ENCODE results near the gene NEK7.

The NEK7 gene

GRCh38 chr1:198333744-198334143 is 176.9 kb downstream of the NEK7 start:
- H3K4me3 ChIP-seq (ENCODE audit: low read length), result no peak overlapping the region
- TF ChIP-seq CTCF (conservative IDR thresholded peaks at IDR 0.05; ENCODE audit: low read depth, low read length), result no peak
- DNase-seq (ENCODE audit: low read depth), result no peak

- no peak for DNase-seq (ENCODE audit: low read depth)
- H3K4me3 ChIP-seq (ENCODE audit: low read length), result no peak overlapping the region
- TF ChIP-seq CTCF (conservative IDR thresholded peaks at IDR 0.05; ENCODE audit: low read depth, low read length), result no peak
Observed at GRCh38 chr1:198335663-198336062, 178.9 kb downstream of the NEK7 start.

GRCh38 chr1:198337886-198338285 is 181.1 kb downstream of the NEK7 start:
- TF ChIP-seq CTCF (conservative IDR thresholded peaks at IDR 0.05; ENCODE audit: low read depth, low read length), result no peak
- no peak overlapping the region for H3K4me3 ChIP-seq (ENCODE audit: low read length)
- no peak for DNase-seq (ENCODE audit: low read depth)

- DNase-seq (ENCODE audit: low read depth), result no peak
- no peak for TF ChIP-seq CTCF (conservative IDR thresholded peaks at IDR 0.05; ENCODE audit: low read depth, low read length)
- H3K4me3 ChIP-seq (ENCODE audit: low read length), result no peak overlapping the region
Observed at GRCh38 chr1:198340139-198340538, 183.3 kb downstream of the NEK7 start.

GRCh38 chr1:198346178-198346577 is 189.4 kb downstream of the NEK7 start:
- DNase-seq (ENCODE audit: low read depth), result no peak
- no peak overlapping the region for H3K4me3 ChIP-seq (ENCODE audit: low read length)
- no peak for TF ChIP-seq CTCF (conservative IDR thresholded peaks at IDR 0.05; ENCODE audit: low read depth, low read length)

GRCh38 chr1:198350456-198350855 is 193.7 kb downstream of the NEK7 start:
- H3K4me3 ChIP-seq (ENCODE audit: low read length), result no peak overlapping the region
- TF ChIP-seq CTCF (conservative IDR thresholded peaks at IDR 0.05; ENCODE audit: low read depth, low read length), result peak; percentile 12
- DNase-seq (ENCODE audit: low read depth), result no peak

- H3K4me3 ChIP-seq (ENCODE audit: low read length), result no peak overlapping the region
- TF ChIP-seq CTCF (conservative IDR thresholded peaks at IDR 0.05; ENCODE audit: low read depth, low read length), result no peak
- no peak for DNase-seq (ENCODE audit: low read depth)
Observed at GRCh38 chr1:198352975-198353695, 196.3 kb downstream of the NEK7 start.
